Mucosa of descending colon (tissue), 3 donors: ENCODE measurements around the gene LRRC25. TPM values are rescaled to one million over a fixed set of nuclear protein-coding genes. Genes with fewer than 3 reads are reported as not detected.
A peak's percentile ranks its signal among the peaks of the same experiment; 100 is the strongest.

Experiments used
- ATAC-seq: fragments of 200-7000 bp; cut with Tn5 transposase; one replicate; pipeline ENCODE4 v1.9.1; 2020; ENCODE audit warnings: mild to moderate bottlenecking, moderate library complexity
- DNase-seq, 3 donors: peaks; one replicate each; pipeline ENCODE4 v3.0.0-alpha.2; 2020
- H3K36me3 ChIP-seq: fragments of 200-600 bp; one replicate; pipeline ENCODE4 v1.8.0; 2021; ENCODE audit warnings: low read depth, mild to moderate bottlenecking
- H3K4me1 ChIP-seq: fragments of 200-600 bp; one replicate; pipeline ENCODE4 v1.8.0; 2021; ENCODE audit warnings: low read depth, mild to moderate bottlenecking
- H3K4me3 ChIP-seq: fragments of 200-600 bp; one replicate; pipeline ENCODE4 v1.8.0; 2021; ENCODE audit warnings: mild to moderate bottlenecking
- H3K9me3 ChIP-seq: fragments of 200-600 bp; one replicate; pipeline ENCODE4 v1.8.0; 2021; ENCODE audit warnings: mild to moderate bottlenecking
- intact Hi-C, 2 donors: fragments of 100-400 bp; cut with DNase I in 1 of 2; cut with micrococcal nuclease in 1 of 2; formaldehyde crosslinking; loops; one replicate each; pipeline versions ENCODE4 v1.11.0 to v1.11.1; 2022; cut with DNase I, micrococcal nuclease
- total RNA-seq, 3 donors: library from RNA; stranded (reverse); fragmentation: NEBNext Ultra II Directional in 2 of 3; extraction: Animal tissue kit (Norgen Biotek cat#: 25700) in 2 of 3; gene quantifications; one replicate each; pipeline versions ENCODE4 v1.2.1 to v1.2.4, GENCODE V29; 2021 to 2023
- TF ChIP-seq, protein P1 (sequence below): fragments of 200-600 bp; IDR thresholded peaks from one replicate; pipeline ENCODE4 v1.8.0; 2022; ENCODE audit warnings: antibody characterized with exemption, mild to moderate bottlenecking
- donor health status: DM: no; HTN: no; CAD: no; lungs with moderate emphysema.
- donor health status: DM: no; HTN: no; CAD: no.
- donor health status: DM: no; HTN: yes; CAD: no.

Gene LRRC25
- total RNA-seq, 3 donors from 2014 or later: 2.1 to 8.8 (median 5.8) TPM

DNA sequence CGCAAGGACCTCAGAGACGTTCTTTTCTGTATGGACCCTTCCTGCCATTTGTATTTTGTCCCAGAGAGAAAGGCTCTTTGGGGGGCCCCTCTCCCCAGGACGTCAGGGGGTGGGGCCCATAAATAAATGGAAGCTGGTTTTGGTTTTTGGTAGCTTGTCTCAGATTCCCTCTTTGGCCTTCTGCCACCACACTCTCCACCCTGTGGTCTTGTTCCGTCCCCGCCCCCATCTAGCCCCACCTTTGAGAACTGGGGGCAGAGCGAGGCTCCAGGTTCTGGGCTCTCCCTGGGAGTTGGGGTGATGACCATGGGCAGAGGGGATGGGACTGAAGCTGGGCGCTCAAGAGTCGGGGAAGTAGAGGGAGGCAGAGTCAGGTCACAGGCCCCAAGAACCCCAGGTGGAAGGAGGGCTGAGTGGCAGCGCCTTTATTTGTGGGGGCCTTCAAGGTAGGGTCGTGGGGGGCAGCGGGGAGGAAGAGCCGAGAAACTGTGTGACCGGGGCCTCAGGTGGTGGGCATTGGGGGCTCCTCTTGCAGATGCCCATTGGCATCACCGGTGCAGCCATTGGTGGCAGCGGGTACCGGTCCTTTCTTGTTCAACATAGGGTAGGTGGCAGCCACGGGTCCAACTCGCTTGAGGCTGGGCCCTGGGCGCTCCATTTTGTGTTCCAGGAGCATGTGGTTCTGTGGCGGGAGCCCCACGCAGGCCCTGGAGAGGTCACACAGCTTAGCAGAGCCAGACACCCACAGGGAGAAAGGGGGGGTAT is 37.2 kb upstream of the LRRC25 start:
- Histone ChIP-seq H3K4me3 (no peak overlapping the region), H3K36me3 (no peaks in the 10 kb centered on the region), H3K9me3 (no peaks in the 10 kb centered on the region), H3K4me1 (peaks cover 26% of the 10 kb centered on the region)
- peak in 1 of 3 donors; percentile 52 for DNase-seq
- TF ChIP-seq, protein P1, sequence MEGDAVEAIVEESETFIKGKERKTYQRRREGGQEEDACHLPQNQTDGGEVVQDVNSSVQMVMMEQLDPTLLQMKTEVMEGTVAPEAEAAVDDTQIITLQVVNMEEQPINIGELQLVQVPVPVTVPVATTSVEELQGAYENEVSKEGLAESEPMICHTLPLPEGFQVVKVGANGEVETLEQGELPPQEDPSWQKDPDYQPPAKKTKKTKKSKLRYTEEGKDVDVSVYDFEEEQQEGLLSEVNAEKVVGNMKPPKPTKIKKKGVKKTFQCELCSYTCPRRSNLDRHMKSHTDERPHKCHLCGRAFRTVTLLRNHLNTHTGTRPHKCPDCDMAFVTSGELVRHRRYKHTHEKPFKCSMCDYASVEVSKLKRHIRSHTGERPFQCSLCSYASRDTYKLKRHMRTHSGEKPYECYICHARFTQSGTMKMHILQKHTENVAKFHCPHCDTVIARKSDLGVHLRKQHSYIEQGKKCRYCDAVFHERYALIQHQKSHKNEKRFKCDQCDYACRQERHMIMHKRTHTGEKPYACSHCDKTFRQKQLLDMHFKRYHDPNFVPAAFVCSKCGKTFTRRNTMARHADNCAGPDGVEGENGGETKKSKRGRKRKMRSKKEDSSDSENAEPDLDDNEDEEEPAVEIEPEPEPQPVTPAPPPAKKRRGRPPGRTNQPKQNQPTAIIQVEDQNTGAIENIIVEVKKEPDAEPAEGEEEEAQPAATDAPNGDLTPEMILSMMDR: no peak
- intact Hi-C loops: no loop called here
- no peak for ATAC-seq

DNA sequence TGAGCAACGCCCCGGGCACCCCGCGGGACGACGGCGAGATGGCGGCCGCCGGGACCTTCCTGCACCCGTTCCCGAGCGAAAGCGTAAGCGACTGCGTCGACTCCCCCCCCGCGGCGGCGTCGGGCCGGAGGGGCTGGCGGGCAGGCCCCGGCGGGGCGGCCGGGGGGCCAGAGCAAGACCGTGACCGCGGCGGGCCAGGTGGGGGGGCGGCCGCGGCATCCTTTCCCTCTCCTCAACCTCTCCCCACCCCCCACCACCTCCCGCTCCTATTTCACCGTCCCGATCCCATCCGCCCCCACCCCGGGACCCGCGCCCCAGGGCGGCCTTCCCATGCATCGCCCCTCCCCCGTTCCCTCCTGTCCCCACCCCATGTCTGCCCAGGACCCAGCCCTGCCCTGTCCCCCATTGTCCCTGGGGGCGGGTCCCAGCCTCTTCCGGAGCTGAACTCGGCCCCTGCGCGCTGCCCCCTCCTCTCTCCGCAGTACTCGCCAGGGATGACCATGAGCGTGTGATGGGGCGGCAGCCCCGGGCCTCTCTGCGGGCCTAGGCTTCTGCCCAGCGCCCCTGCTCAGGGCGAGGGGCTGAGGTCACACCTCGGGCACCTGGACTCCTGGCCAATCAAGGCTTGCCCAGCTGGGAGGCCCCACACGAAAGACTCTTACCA is 36.4 kb upstream of the LRRC25 start:
- Histone ChIP-seq H3K9me3 (no peaks in the 10 kb centered on the region), H3K4me3 (no peak overlapping the region), H3K36me3 (no peaks in the 10 kb centered on the region), H3K4me1 (peaks cover 33% of the 10 kb centered on the region)
- TF ChIP-seq, protein P1: no peak
- DNase-seq (peak in 2 of 3 donors; percentile 40 to 64), ATAC-seq (no peak)
- intact Hi-C loops: no loop called here

DNA sequence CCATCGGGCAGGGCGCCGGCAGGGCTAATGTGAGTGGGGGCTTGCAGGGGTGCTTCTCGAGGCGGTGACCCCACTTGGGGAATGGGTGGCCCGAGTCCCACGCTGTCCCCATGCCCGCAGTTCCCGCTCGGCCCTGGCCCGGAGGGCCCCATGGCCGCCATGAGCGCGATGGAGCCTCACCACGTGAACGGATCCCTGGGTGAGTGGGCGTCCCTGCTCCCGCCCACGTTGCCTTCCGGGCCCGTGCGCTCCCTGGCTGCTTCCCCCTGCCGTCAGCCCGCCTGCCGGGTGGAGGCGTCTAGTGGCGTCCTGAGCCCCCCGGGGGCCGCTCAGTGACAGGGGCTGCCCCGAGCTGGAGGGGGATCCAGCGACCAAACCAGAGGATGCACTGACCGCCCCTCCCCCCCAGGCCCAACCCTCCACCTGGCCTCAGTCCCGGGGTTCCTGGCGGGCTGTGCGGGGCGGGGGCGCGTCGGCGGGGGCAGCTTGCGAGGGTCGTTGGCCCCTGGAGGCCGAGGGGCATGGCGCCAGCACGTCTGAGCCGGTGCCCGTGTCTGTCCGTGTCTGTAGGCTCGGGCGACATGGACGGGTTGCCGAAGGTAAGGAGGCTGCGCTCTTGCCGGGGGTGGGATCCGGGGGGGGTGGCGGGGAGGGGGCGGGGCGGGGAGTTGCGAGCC is 35.7 kb upstream of the LRRC25 start:
- Histone ChIP-seq H3K4me3 (no peak overlapping the region), H3K9me3 (no peaks in the 10 kb centered on the region), H3K4me1 (peaks cover 34% of the 10 kb centered on the region), H3K36me3 (no peaks in the 10 kb centered on the region)
- DNase-seq (peak in 2 of 3 donors; percentile 57 to 80), ATAC-seq (no peak)
- intact Hi-C loops: no loop called here
- TF ChIP-seq, protein P1: no peak

DNA sequence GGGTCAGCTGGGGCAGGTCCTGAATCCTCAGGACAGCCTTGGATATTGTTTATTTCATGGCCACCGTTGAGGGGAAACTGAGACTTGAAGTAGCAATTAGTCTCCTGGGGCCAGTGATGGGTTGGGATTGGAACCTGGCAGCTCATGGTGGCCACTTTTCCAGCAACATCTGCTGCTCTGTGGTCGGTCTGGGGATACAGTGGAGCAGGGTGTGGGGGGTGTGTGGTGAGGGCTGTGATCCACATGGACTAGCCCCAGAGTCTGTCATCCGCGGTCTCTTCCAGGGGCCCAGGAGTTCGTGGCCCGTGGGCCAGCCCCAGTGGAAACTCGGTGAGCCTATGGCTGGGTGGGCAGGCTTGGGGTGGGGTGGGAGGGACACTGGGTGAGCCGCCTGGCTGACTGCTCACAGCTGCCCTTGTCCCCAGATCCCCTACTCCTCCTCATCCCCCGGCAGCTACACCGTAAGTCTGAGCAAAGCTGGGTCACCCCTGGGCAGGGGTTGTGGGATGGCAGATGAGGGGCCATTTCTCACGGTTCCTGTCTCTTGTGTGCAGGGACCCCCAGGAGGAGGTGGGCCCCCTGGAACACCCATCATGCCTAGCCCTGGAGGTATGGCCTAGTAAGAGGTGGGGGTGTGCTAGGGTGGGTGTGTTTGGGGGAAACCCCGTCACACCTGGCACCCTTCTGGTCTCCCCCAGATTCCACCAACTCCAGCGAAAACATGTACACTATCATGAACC is 35.0 kb upstream of the LRRC25 start:
- no peaks in the 10 kb centered on the region for H3K36me3 ChIP-seq
- ATAC-seq: no peak
- DNase-seq: no peak
- H3K4me1 ChIP-seq: peaks cover 27% of the 10 kb centered on the region
- TF ChIP-seq, protein P1: no peak
- no peaks in the 10 kb centered on the region for H3K9me3 ChIP-seq
- no peak overlapping the region for H3K4me3 ChIP-seq
- intact Hi-C loops: no loop called here
